IMR-90 (cell line): ENCODE data around the gene WFDC9. TPM values are rescaled to one million over a fixed set of nuclear protein-coding genes. Genes with fewer than 3 reads are reported as not detected.

ENCODE experiments used
- ATAC-seq: fragments of 200-7000 bp; cut with Tn5 transposase; 2 replicates; pipeline ENCODE4 v1.9.1; 2020; ENCODE audit warnings: low read depth, mild to moderate bottlenecking, moderate library complexity
- BruUV-seq: library from RNA; stranded (reverse); fragments of 400-500 nt; replicated peaks from 2 replicates; lab custom pipeline; 2021; lab: Mats Ljungman, UMichigan
- CTCF ChIA-PET: fragments of 300-600 bp; formaldehyde crosslinking; extraction: SDS; loops from one replicate; lab custom pipeline; 2021; ENCODE audit warnings: antibody characterized with exemption; lab: Yijun Ruan, JAX
- POLR2A ChIA-PET: fragments of 300-600 bp; sonication (Branson Sonifier 250); formaldehyde crosslinking; loops from one replicate; lab custom pipeline; 2022; ENCODE audit warnings: antibody characterized with exemption; ENCODE audit not compliant: unreplicated experiment; lab: Charles Lee
- DNase-seq: peaks from one replicate; pipeline ENCODE4 v3.0.0; 2013
- H2AFZ ChIP-seq: replicated peaks from 2 replicates; pipeline ENCODE3; 2013; ENCODE audit warnings: low read length, mild to moderate bottlenecking; ENCODE audit not compliant: poor library complexity
- H2AK5ac ChIP-seq: 2 replicates; pipeline ENCODE4 v1.6.1; 2013; ENCODE audit warnings: low read depth, low read length, inconsistent platforms
- H2AK9ac ChIP-seq: replicated peaks from 2 replicates; pipeline ENCODE3; 2013; ENCODE audit warnings: mild to moderate bottlenecking, low read depth, low read length, moderate library complexity; ENCODE audit not compliant: poor library complexity
- H2BK120ac ChIP-seq: 2 replicates; pipeline ENCODE4 v1.6.1; 2013; ENCODE audit warnings: low read depth, low read length, inconsistent platforms
- H2BK15ac ChIP-seq: 3 replicates; pipeline ENCODE4 v1.6.1; 2013; ENCODE audit warnings: low read depth, low read length, inconsistent platforms
- H2BK20ac ChIP-seq: 2 replicates; pipeline ENCODE4 v1.6.1; 2013; ENCODE audit warnings: low read depth, mild to moderate bottlenecking, inconsistent platforms, low read length, moderate library complexity
- H2BK5ac ChIP-seq: 2 replicates; pipeline ENCODE4 v1.6.1; 2013; ENCODE audit warnings: mild to moderate bottlenecking, low read depth, low read length, inconsistent platforms; ENCODE audit not compliant: poor library complexity, severe bottlenecking
- H3K14ac ChIP-seq: replicated peaks from 2 replicates; pipeline ENCODE4 v1.6.1; 2013; ENCODE audit warnings: low read depth, low read length, inconsistent platforms
- H3K18ac ChIP-seq: 2 replicates; pipeline ENCODE4 v1.6.1; 2013; ENCODE audit warnings: low read depth, low read length, control low read depth
- H3K23ac ChIP-seq: 2 replicates; pipeline ENCODE4 v1.6.1; 2013; ENCODE audit warnings: low read depth, low read length, inconsistent platforms
- H3K27ac ChIP-seq: 2 replicates; pipeline ENCODE4 v1.5.1; 2013; ENCODE audit warnings: mild to moderate bottlenecking, control low read depth, low read length; ENCODE audit not compliant: insufficient read depth
- H3K27me3 ChIP-seq: 2 replicates; pipeline ENCODE4 v1.6.1; 2013; ENCODE audit warnings: low read length; ENCODE audit not compliant: control insufficient read depth, insufficient read depth
- H3K36me3 ChIP-seq: 2 replicates; pipeline ENCODE4 v1.6.1; 2013; ENCODE audit warnings: low read length, mixed read lengths; ENCODE audit not compliant: control insufficient read depth, insufficient read depth
- H3K4ac ChIP-seq: 2 replicates; pipeline ENCODE4 v1.6.1; 2013; ENCODE audit warnings: low read depth, low read length, inconsistent platforms
- H3K4me1 ChIP-seq: 2 replicates; pipeline ENCODE4 v1.6.1; 2013; ENCODE audit warnings: low read length, mixed read lengths; ENCODE audit not compliant: control insufficient read depth, insufficient read depth
- H3K4me2 ChIP-seq: 2 replicates; pipeline ENCODE4 v1.6.1; 2013; ENCODE audit warnings: low read depth, mild to moderate bottlenecking, control low read depth, low read length, moderate library complexity
- H3K4me3 ChIP-seq: 2 replicates; pipeline ENCODE4 v1.5.1; 2013; ENCODE audit warnings: low read depth, mild to moderate bottlenecking, control low read depth, low read length, moderate library complexity; ENCODE audit not compliant: insufficient read depth
- H3K56ac ChIP-seq: 2 replicates; pipeline ENCODE4 v1.6.1; 2013; ENCODE audit warnings: low read length, inconsistent platforms; ENCODE audit not compliant: insufficient read depth; ENCODE audit errors: extremely low read depth
- H3K79me1 ChIP-seq, 2 experiments: 2 replicates each; pipeline ENCODE4 v1.6.1; 2013; ENCODE audit warnings: low read length in 2 of 2, inconsistent platforms in 1 of 2, low read depth in 1 of 2
- H3K9ac ChIP-seq: 2 replicates; pipeline ENCODE4 v1.6.1; 2013; ENCODE audit warnings: low read depth, low read length, control low read depth
- H3K9me1 ChIP-seq: 2 replicates; pipeline ENCODE4 v1.6.1; 2013; ENCODE audit warnings: low read length, inconsistent platforms; ENCODE audit not compliant: insufficient read depth
- H3K9me3 ChIP-seq: 2 replicates; pipeline ENCODE4 v1.6.1; 2013; ENCODE audit warnings: low read length; ENCODE audit not compliant: control insufficient read depth, insufficient read depth
- H4K20me1 ChIP-seq: 2 replicates; pipeline ENCODE4 v1.6.1; 2013; ENCODE audit warnings: low read length, inconsistent platforms; ENCODE audit not compliant: insufficient read depth
- H4K5ac ChIP-seq: 2 replicates; pipeline ENCODE4 v1.6.1; 2013; ENCODE audit warnings: mild to moderate bottlenecking, low read depth, low read length, control low read depth
- H4K8ac ChIP-seq, 2 experiments: 2 replicates each; pipeline ENCODE4 v1.6.1; 2013; ENCODE audit warnings: low read depth in 2 of 2, low read length in 2 of 2, control low read depth in 1 of 2, inconsistent platforms in 1 of 2
- H4K91ac ChIP-seq: 2 replicates; pipeline ENCODE4 v1.6.1; 2013; ENCODE audit warnings: low read depth, low read length, inconsistent platforms; ENCODE audit not compliant: insufficient read depth
- CEBPB ChIP-seq: IDR thresholded peaks from 2 replicates; pipeline ENCODE4 v1.6.1; 2012; ENCODE audit warnings: low read depth, low read length, improper control_type of control experiment
- RAD21 ChIP-seq: IDR thresholded peaks from 2 replicates; pipeline ENCODE4 v1.6.1; 2012; ENCODE audit warnings: low read length, improper control_type of control experiment
- RFX5 ChIP-seq: IDR thresholded peaks from 2 replicates; pipeline ENCODE4 v1.8.0; 2012; ENCODE audit warnings: low read depth, mild to moderate bottlenecking, low read length, moderate library complexity
- WGBS, 2 experiments: methylation state at CpG; one replicate each; pipeline versions ENCODE4 v1.1.5 to v1.1.7; 2013; ENCODE audit warnings: missing lambda C conversion rate in 2 of 2; ENCODE audit not compliant: insufficient read length in 1 of 2; ENCODE audit errors: extremely low coverage in 2 of 2; 5-methylcytosine and 5-hydroxymethylcytosine counted together
- dilution Hi-C: fragments of 300-500 bp; cut with HindIII; formaldehyde crosslinking; loops from one replicate; pipeline ENCODE4 v1.14.3; 2018; ENCODE audit warnings: low sequenced_read_pairs; ENCODE audit not compliant: unreplicated experiment
- in situ Hi-C: fragments of 300-500 bp; cut with MboI; formaldehyde crosslinking; loops from 3 replicates; pipeline ENCODE4 v1.14.3; 2019; ENCODE audit warnings: low sequenced_read_pairs, inconsistent platforms, mixed read lengths
- intact Hi-C: fragments of 100-400 bp; cut with micrococcal nuclease; formaldehyde crosslinking; loops from 2 replicates; pipeline ENCODE4 v1.10.0; 2022
- polyA plus RNA-seq, 3 experiments: library from polyadenylated mRNA; depleted of rRNA; stranded (reverse); fragments of >200 nt; gene quantifications; 2 replicates each; pipeline ENCODE4 v1.2.3, GENCODE V29; 2012; ENCODE audit warnings: low replicate concordance in 1 of 3
- total RNA-seq: library from RNA; depleted of rRNA; stranded (reverse); fragments of >200 nt; gene quantifications from 2 replicates; pipeline ENCODE4 v1.2.3, GENCODE V29; 2012

WFDC9 gene
- total and polyA plus RNA-seq, 2 of the 4 experiments (the other 2 are of a cell fraction) = not detected

- DNase-seq (no peak), ATAC-seq (no peak)
- in situ Hi-C loops (no loop called here), intact Hi-C loops (no loop called here), dilution Hi-C loops (no loop called here)
- Histone ChIP-seq H3K36me3 (no peaks in the 10 kb centered on the region), H3K27me3 (no peaks in the 10 kb centered on the region), H2BK15ac (no peak overlapping the region), H2AFZ (no peak overlapping the region), H2BK20ac (no peak overlapping the region), H2AK5ac (no peak overlapping the region), H2BK5ac (no peak overlapping the region), H2BK120ac (no peak overlapping the region), H4K20me1 (no peaks in the 10 kb centered on the region), H3K4me2 (no peak overlapping the region), H3K4me3 (no peak overlapping the region), H3K56ac (no peak overlapping the region), H4K8ac (no peak overlapping the region), H4K5ac (no peak overlapping the region), H4K91ac (no peak overlapping the region), H3K27ac (no peak overlapping the region), H3K9ac (no peak overlapping the region), H3K18ac (no peak overlapping the region), H3K79me1 (no peaks in the 10 kb centered on the region), H3K9me3 (no peaks in the 10 kb centered on the region), H3K4me1 (no peaks in the 10 kb centered on the region), H3K23ac (no peak overlapping the region), H3K9me1 (no peaks in the 10 kb centered on the region), H3K4ac (no peak overlapping the region), H2AK9ac (no peak overlapping the region), H3K14ac (no peak overlapping the region)
- TF ChIP-seq RAD21 (no peak), RFX5 (no peak), CEBPB (no peak)
- no CpG with 5 or more reads among the region's 3 CpGs for WGBS, 2 experiments
- ChIA-PET CTCF (interaction anchor here (1.4 kb wide), 1 partner anchor 46 kb away, joined by 4 read pairs; the partner anchor contains the start of gene WFDC10A), POLR2A (no interaction called here)
- BruUV-seq = no TSS peak
These were observed 47.6 kb downstream of the WFDC9 start for GRCh38 chr20:45583502-45583901.
